ENCODE results near the gene IFNGR1. TPM values are rescaled to one million over a fixed set of nuclear protein-coding genes. Genes with fewer than 3 reads are reported as not detected.

Gene IFNGR1
- polyA plus RNA-seq, 1 experiment, result 56.1 TPM

- Histone ChIP-seq H3K27me3 (ENCODE audit: control insufficient read depth, insufficient read depth, low read length) (no peaks in the 10 kb centered on the region), H3K4me3 (ENCODE audit: low read depth, low read length) (no peak overlapping the region), H3K36me3 (ENCODE audit: control insufficient read depth, insufficient read depth, low read length) (no peaks in the 10 kb centered on the region)
- TF ChIP-seq, protein P1, sequence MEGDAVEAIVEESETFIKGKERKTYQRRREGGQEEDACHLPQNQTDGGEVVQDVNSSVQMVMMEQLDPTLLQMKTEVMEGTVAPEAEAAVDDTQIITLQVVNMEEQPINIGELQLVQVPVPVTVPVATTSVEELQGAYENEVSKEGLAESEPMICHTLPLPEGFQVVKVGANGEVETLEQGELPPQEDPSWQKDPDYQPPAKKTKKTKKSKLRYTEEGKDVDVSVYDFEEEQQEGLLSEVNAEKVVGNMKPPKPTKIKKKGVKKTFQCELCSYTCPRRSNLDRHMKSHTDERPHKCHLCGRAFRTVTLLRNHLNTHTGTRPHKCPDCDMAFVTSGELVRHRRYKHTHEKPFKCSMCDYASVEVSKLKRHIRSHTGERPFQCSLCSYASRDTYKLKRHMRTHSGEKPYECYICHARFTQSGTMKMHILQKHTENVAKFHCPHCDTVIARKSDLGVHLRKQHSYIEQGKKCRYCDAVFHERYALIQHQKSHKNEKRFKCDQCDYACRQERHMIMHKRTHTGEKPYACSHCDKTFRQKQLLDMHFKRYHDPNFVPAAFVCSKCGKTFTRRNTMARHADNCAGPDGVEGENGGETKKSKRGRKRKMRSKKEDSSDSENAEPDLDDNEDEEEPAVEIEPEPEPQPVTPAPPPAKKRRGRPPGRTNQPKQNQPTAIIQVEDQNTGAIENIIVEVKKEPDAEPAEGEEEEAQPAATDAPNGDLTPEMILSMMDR (IDR thresholded peaks at IDR 0.05; ENCODE audit: insufficient read depth, low read depth, low read length), result no peak
- POLR2A ChIA-PET, result no interaction called here
- peak; percentile 6 for DNase-seq (ENCODE audit: low read depth)
- CTCF ChIA-PET, result no interaction called here
Measured at GRCh38 chr6:137148306-137149034, 70.7 kb downstream of the IFNGR1 start.

Other genes with a start within 250 kb of the IFNGR1 start
- not detected in 2 replicates for gene IL20RA, start 174.4 kb downstream of the IFNGR1 start, polyA plus RNA-seq (2011; rRNA removed)
- gene IL22RA2, start 45.7 kb downstream of the IFNGR1 start, polyA plus RNA-seq (2011; rRNA removed), result not detected in 2 replicates

Data from BJ (cell line).